K562 (cell line): ENCODE measurements around the gene SHROOM3. TPM values are rescaled to one million over a fixed set of nuclear protein-coding genes. Genes with fewer than 3 reads are reported as not detected.

Source experiments
- BCOR ChIP-seq: fragments of 450-650 bp; IDR thresholded peaks from 2 replicates; pipeline ENCODE4 v1.6.1; 2016
- CEBPB ChIP-seq: fragments of 450-650 bp; IDR thresholded peaks from 2 replicates; pipeline ENCODE4 v1.6.1; 2016; ENCODE audit warnings: missing genetic modification characterization, missing compliant biosample characterization
- DACH1 ChIP-seq: fragments of 450-650 bp; IDR thresholded peaks from 2 replicates; pipeline ENCODE4 v1.6.1; 2018; ENCODE audit not compliant: partially characterized antibody
- EP300 ChIP-seq: IDR thresholded peaks from 2 replicates; pipeline ENCODE4 v1.6.1; 2012; ENCODE audit warnings: low read length, improper control_type of control experiment
- ETS2 ChIP-seq: IDR thresholded peaks from 2 replicates; pipeline ENCODE4 v1.6.1; 2016; ENCODE audit warnings: borderline replicate concordance, missing genetic modification characterization, mild to moderate bottlenecking, moderate library complexity, missing compliant biosample characterization; ENCODE audit not compliant: poor library complexity, severe bottlenecking
- FOXA3 ChIP-seq, 2 experiments: fragments of 450-650 bp in 1 of 2; sonication (generic) in 1 of 2; formaldehyde crosslinking; IDR thresholded peaks in 1 of 2; conservative IDR thresholded peaks in 1 of 2; 2 replicates each; pipeline versions ENCODE4 v1.4.0 to v1.8.0; 2020 to 2022; ENCODE audit warnings: mild to moderate bottlenecking in 2 of 2, missing genetic modification reagents in 1 of 2
- FOXJ3 ChIP-seq: sonication (generic); formaldehyde crosslinking; IDR thresholded peaks from 2 replicates; pipeline ENCODE4 v1.4.0; 2020; ENCODE audit warnings: mild to moderate bottlenecking, missing genetic modification reagents
- FOXK2 ChIP-seq, 2 experiments: fragments of 450-650 bp; IDR thresholded peaks in 1 of 2; conservative IDR thresholded peaks in 1 of 2; 2 replicates each; pipeline ENCODE4 v1.6.1; 2016; ENCODE audit warnings: low read depth in 2 of 2, mild to moderate bottlenecking in 1 of 2
- FOXM1 ChIP-seq, 2 experiments: fragments of 450-650 bp in 1 of 2; sonication (generic) in 1 of 2; formaldehyde crosslinking in 1 of 2; IDR thresholded peaks; 2 replicates each; pipeline versions ENCODE4 v1.6.1 to v1.9.0; 2017 to 2022; ENCODE audit warnings: low read depth in 2 of 2, mild to moderate bottlenecking in 2 of 2, missing genetic modification reagents in 1 of 2, moderate library complexity in 1 of 2
- GATA2 ChIP-seq: sonication (generic); formaldehyde crosslinking; IDR thresholded peaks from 2 replicates; pipeline ENCODE4 v1.4.0; 2020; ENCODE audit warnings: mild to moderate bottlenecking, missing genetic modification reagents
- HNRNPL ChIP-seq: fragments of 200-400 bp; formaldehyde crosslinking; IDR thresholded peaks from 2 replicates; pipeline ENCODE4 v1.6.1; 2017; ENCODE audit warnings: low read depth, mild to moderate bottlenecking, low read length
- KLF6 ChIP-seq: fragments of 250-450 bp; sonication (Bioruptor Pico); IDR thresholded peaks from 2 replicates; pipeline ENCODE4 v1.4.0; 2020; ENCODE audit warnings: mild to moderate bottlenecking, moderate library complexity, borderline replicate concordance
- L3MBTL2 ChIP-seq: fragments of 450-650 bp; IDR thresholded peaks from 2 replicates; pipeline ENCODE4 v1.6.1; 2016; ENCODE audit warnings: mild to moderate bottlenecking, moderate library complexity
- LEF1 ChIP-seq: fragments of 450-650 bp; IDR thresholded peaks from 2 replicates; pipeline ENCODE4 v1.6.1; 2016; ENCODE audit warnings: mild to moderate bottlenecking
- MEIS2 ChIP-seq: fragments of 450-650 bp; IDR thresholded peaks from 2 replicates; pipeline ENCODE4 v1.6.1; 2014; ENCODE audit warnings: mild to moderate bottlenecking; ENCODE audit not compliant: partially characterized antibody
- MTA2 ChIP-seq: fragments of 450-650 bp; IDR thresholded peaks from 2 replicates; pipeline ENCODE4 v1.6.1; 2016; ENCODE audit warnings: low read depth
- NCOR1 ChIP-seq: fragments of 450-650 bp; IDR thresholded peaks from 2 replicates; pipeline ENCODE4 v1.6.1; 2016; ENCODE audit warnings: mild to moderate bottlenecking, moderate library complexity
- PRMT5 ChIP-seq: sonication (generic); formaldehyde crosslinking; IDR thresholded peaks from 2 replicates; pipeline ENCODE4 v1.5.0; 2020; ENCODE audit warnings: missing genetic modification reagents
- SMARCA4 ChIP-seq: fragments of 450-650 bp; IDR thresholded peaks from 2 replicates; pipeline ENCODE4 v1.6.1; 2016
- SMARCC2 ChIP-seq: fragments of 450-650 bp; IDR thresholded peaks from 2 replicates; pipeline ENCODE4 v1.6.1; 2017; ENCODE audit warnings: antibody characterized with exemption, moderate library complexity, mild to moderate bottlenecking, low read depth
- SMARCE1 ChIP-seq: fragments of 450-650 bp; IDR thresholded peaks from 2 replicates; pipeline ENCODE4 v1.7.1; 2016; ENCODE audit warnings: mild to moderate bottlenecking
- SOX6 ChIP-seq: fragments of 450-650 bp; IDR thresholded peaks from 2 replicates; pipeline ENCODE4 v1.6.1; 2014; ENCODE audit warnings: mild to moderate bottlenecking
- STAT5A ChIP-seq: IDR thresholded peaks from 2 replicates; pipeline ENCODE4 v1.6.1; 2012; ENCODE audit warnings: low read length, inconsistent platforms, borderline replicate concordance
- TAL1 ChIP-seq: fragments of 450-650 bp; IDR thresholded peaks from 2 replicates; pipeline ENCODE4 v1.6.1; 2016; ENCODE audit warnings: mild to moderate bottlenecking
- TEAD4 ChIP-seq, 2 experiments: sonication (generic) in 1 of 2; formaldehyde crosslinking in 1 of 2; IDR thresholded peaks; 2 replicates each; pipeline versions ENCODE4 v1.6.1 to v1.8.0; 2012 to 2022; ENCODE audit warnings: borderline replicate concordance in 1 of 2, inconsistent platforms in 1 of 2, low read length in 1 of 2, mild to moderate bottlenecking in 1 of 2, missing genetic modification reagents in 1 of 2
- ZEB2 ChIP-seq: fragments of 450-650 bp; IDR thresholded peaks from 2 replicates; pipeline ENCODE4 v1.6.1; 2016
- ZFPM2 ChIP-seq: fragments of 250-450 bp; sonication (Bioruptor Pico); IDR thresholded peaks from 2 replicates; pipeline ENCODE4 v1.5.1; 2022; ENCODE audit warnings: mild to moderate bottlenecking
- ZNF354B ChIP-seq: fragments of 250-450 bp; sonication (Bioruptor Pico); IDR thresholded peaks from 2 replicates; pipeline ENCODE4 v1.4.0; 2020
- ZNF384 ChIP-seq: IDR thresholded peaks from 2 replicates; pipeline ENCODE4 v1.6.1; 2012; ENCODE audit warnings: low read depth, low read length, improper control_type of control experiment
- ZNF507 ChIP-seq: conservative IDR thresholded peaks from 2 replicates; pipeline ENCODE4 v1.6.1; 2017; ENCODE audit warnings: missing genetic modification characterization, missing compliant biosample characterization
- polyA plus RNA-seq, 8 experiments: library from polyadenylated mRNA; depleted of rRNA in 4 of 8; stranded (reverse) in 5 of 8; unstranded in 3 of 8; fragments of >200 nt; fragmentation: Nextera tagmentation in 2 of 8; fragmentation: Illumina TruSeq in 1 of 8; extraction: Ambion mirVana in 2 of 8; extraction: Trizol in 1 of 8; gene quantifications; 2 replicates each; pipeline versions ENCODE4 v1.2.1 to v1.2.3, GENCODE V29; 2011 to 2014; ENCODE audit warnings: inconsistent platforms in 1 of 8, missing spikeins in 1 of 8
- total RNA-seq, 7 experiments: library from RNA; depleted of rRNA in 6 of 7; stranded (reverse); fragments of >200 nt in 6 of 7; fragmentation: Illumina TruSeq in 2 of 7; extraction: Trizol in 2 of 7; gene quantifications; 2 replicates each; pipeline versions ENCODE4 v1.2.1 to v1.2.3, GENCODE V29; 2011 to 2021; ENCODE audit warnings: low replicate concordance in 1 of 7
- TF ChIP-seq, protein P1 (sequence below): fragments of 250-450 bp; sonication (Bioruptor Pico); IDR thresholded peaks from 2 replicates; pipeline ENCODE4 v1.5.0; 2021; ENCODE audit warnings: mild to moderate bottlenecking, moderate library complexity

The SHROOM3 gene
- total and polyA plus RNA-seq, 9 of the 15 experiments (the other 6 are each of a cell fraction or from before 2014, with no cell fraction given): 0.01 to 0.07 TPM; not detected in 7

DNA sequence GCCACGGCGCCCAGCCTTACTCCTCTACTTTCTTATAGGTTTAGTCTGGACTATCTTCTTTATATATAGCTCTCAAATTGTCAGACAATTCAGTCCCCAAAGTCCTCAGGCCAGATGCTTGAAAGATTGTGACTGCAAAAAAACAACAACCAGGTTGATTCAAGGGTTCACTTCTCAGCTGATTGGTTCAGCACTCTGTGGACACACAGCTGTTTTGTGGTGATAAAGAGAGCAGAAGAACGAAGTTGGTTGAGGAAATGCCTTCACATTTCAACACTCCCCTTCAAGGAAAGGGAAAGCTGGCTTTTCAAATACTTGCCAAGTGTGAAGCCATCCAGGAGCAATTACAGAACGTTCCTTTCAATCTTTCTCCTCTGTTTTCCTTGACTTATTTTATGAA lies 166.8 kb downstream of the SHROOM3 start (continued):
- TF ChIP-seq GATA2 (CRISPR knock-in tag): peak; percentile 33; the same call in 1 of the 2 replicates
- TF ChIP-seq NCOR1: peak; percentile 74
- TF ChIP-seq MTA2: peak; percentile 84
- TF ChIP-seq SMARCA4: peak; percentile 79
- TF ChIP-seq SOX6: peak; percentile 87
- no peak for TF ChIP-seq ETS2 (tag)
- TF ChIP-seq FOXM1 (IDR thresholded peaks at IDR 0.05; ENCODE audit: low read depth): peak; percentile 44; the same call in 1 of the 2 replicates
- TF ChIP-seq FOXM1 (CRISPR knock-in tag; IDR thresholded peaks at IDR 0.05; ENCODE audit: low read depth): no peak
- peak; percentile 10; the same call in 1 of the 2 replicates for TF ChIP-seq STAT5A
- no peak for TF ChIP-seq ZNF507 (tag)
- TF ChIP-seq SMARCC2: 0 out of 2 replicates have a peak, but pooled peaks have one; percentile 22
- peak; percentile 36 for TF ChIP-seq DACH1
- TF ChIP-seq TEAD4 (IDR thresholded peaks at IDR 0.05; ENCODE audit: low read length): peak; percentile 75
- TF ChIP-seq TEAD4 (CRISPR knock-in tag; IDR thresholded peaks at IDR 0.05; ENCODE audit: borderline replicate concordance): no peak
- no peak for TF ChIP-seq ZNF354B (CRISPR knock-in tag)
- no peak for TF ChIP-seq PRMT5 (CRISPR knock-in tag)
- TF ChIP-seq ZFPM2 (CRISPR knock-in tag): no peak
- TF ChIP-seq FOXA3 (CRISPR knock-in tag; conservative IDR thresholded peaks at IDR 0.05 in 1 of 2, IDR thresholded peaks at IDR 0.05 in 1 of 2): 0 out of 4 replicates have a peak, but pooled peaks of 1 of the 2 experiments have one; percentile 41
- TF ChIP-seq FOXK2 (conservative IDR thresholded peaks at IDR 0.05 in 1 of 2, IDR thresholded peaks at IDR 0.05 in 1 of 2; ENCODE audit: low read depth in 2 of 2): peak; percentile 63 to 74; a peak in 2 of 4 replicates
- TF ChIP-seq ZEB2: peak; percentile 56; the same call in 1 of the 2 replicates
- TF ChIP-seq HNRNPL: no peak
- peak; percentile 31; the same call in 1 of the 2 replicates for TF ChIP-seq L3MBTL2
- TF ChIP-seq CEBPB (tag): peak; percentile 59
- peak; percentile 63; the same call in 1 of the 2 replicates for TF ChIP-seq ZNF384
- no peak for TF ChIP-seq FOXJ3 (CRISPR knock-in tag)
- TF ChIP-seq BCOR: no peak
- TF ChIP-seq, protein P1, sequence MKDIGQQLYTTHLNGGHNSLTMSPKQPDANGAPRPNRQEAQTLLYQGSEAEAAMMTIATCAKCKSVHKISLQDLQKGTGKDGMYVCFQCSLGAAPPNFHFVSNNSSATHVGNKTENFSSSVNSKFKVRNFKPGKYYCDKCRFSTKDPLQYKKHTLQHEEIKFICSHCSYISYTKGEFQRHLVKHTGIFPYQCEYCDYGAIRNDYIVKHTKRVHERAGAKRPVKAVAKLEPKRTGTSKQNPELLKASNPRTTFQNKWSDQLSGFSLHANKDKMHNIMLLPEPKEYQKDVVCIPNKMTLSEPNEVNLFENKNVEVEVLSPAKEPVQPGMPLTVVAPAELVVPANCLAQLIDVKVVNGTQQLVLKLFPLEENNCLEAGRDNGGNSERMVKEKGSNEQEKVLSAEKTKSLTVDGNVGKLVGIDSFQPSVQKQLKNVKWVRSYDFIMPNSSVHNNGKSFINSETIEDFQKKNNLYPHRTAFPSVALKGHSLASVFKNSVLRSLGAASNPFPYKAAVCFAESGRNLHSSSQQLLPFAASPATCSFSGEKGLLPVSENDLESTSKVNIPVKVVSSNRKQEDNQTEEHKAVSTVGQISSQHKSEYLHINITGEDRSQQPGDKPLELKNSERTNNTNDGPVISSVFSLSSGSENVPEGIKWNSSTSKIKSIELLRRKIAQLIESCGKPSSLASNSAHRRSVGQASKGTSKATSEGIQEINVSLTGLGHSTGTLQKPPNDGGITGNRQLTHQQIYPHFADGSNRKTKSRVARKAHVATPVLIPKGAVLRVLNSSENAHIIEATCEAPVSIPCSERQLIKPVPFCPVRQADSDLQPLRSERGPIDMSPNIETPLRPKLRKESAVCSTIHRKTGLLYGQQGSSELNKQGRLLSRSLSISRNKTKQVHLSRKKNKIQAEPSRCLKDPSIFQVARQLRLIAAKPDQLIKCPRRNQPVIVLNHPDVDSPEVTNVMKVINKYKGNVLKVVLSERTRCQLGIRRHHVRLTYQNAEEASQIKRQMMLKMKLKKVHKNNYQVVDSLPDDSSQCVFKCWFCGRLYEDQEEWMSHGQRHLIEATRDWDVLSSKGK (CRISPR knock-in tag): no peak
- TF ChIP-seq KLF6 (CRISPR knock-in tag): no peak
- peak; percentile 70 for TF ChIP-seq MEIS2
- TF ChIP-seq TAL1: peak; percentile 91
- TF ChIP-seq LEF1: 0 out of 2 replicates have a peak, but pooled peaks have one; percentile 35
- TF ChIP-seq SMARCE1: peak; percentile 56
- TF ChIP-seq EP300: peak; percentile 44; the same call in 1 of the 2 replicates
